Osteocyte (in vitro differentiated cells): ENCODE data around the gene CTNNA2. TPM values are rescaled to one million over a fixed set of nuclear protein-coding genes. Genes with fewer than 3 reads are reported as not detected.

Experiments
- DNase-seq: peaks from one replicate; pipeline ENCODE4 v3.0.0; 2021; ENCODE audit warnings: mixed read lengths; ENCODE audit not compliant: unreplicated experiment; ENCODE audit errors: extremely low spot score
- H3K27ac Mint-ChIP-seq: one replicate; pipeline ENCODE4 v1.8.0; 2021; ENCODE audit warnings: mild to moderate bottlenecking, mixed read lengths; ENCODE audit not compliant: unreplicated experiment
- H3K27me3 Mint-ChIP-seq: one replicate; pipeline ENCODE4 v1.8.0; 2021; ENCODE audit warnings: mixed read lengths; ENCODE audit not compliant: unreplicated experiment
- H3K36me3 Mint-ChIP-seq: one replicate; pipeline ENCODE4 v1.8.0; 2021; ENCODE audit warnings: mixed read lengths; ENCODE audit not compliant: unreplicated experiment
- H3K4me1 Mint-ChIP-seq: one replicate; pipeline ENCODE4 v1.8.0; 2021; ENCODE audit warnings: mixed read lengths; ENCODE audit not compliant: unreplicated experiment
- H3K4me3 Mint-ChIP-seq: one replicate; pipeline ENCODE4 v1.8.0; 2021; ENCODE audit warnings: mild to moderate bottlenecking, moderate library complexity, mixed read lengths; ENCODE audit not compliant: unreplicated experiment
- H3K9me3 Mint-ChIP-seq: one replicate; pipeline ENCODE4 v1.8.0; 2021; ENCODE audit warnings: mixed read lengths; ENCODE audit not compliant: unreplicated experiment
- total RNA-seq: library from RNA; stranded (reverse); gene quantifications from 2 replicates; pipeline ENCODE4 v1.2.1, GENCODE V29; 2021
- TF ChIP-seq, protein P1 (sequence below): fragments of 200-600 bp; sonication (generic); IDR thresholded peaks from 2 replicates; pipeline ENCODE4 v1.5.0; 2021; ENCODE audit warnings: antibody characterized with exemption, mild to moderate bottlenecking, moderate library complexity

The CTNNA2 gene
- total RNA-seq, 1 donor from 2014 or later = not detected

DNA sequence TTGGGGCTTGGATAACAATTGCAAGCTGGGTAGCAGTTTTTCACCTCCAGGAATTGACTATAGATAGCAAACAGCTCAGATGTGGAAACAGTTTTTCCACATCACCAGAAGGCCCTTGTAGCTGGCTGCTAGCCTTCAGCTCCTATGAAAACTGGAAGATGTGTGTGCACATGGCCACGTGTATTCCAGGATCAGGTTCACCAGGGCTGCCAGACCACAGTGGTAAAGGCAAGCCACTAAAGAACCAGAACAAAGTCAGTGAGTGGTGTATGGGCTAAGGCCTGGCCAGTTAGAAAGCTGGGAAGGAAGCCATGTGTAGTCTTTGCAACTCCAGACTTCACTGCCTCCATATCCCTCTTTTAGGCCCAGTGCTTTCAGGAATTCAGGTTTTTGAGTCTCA, 778.8 kb downstream of the CTNNA2 start:
- Mint-ChIP-seq H3K4me1 (no peaks in the 10 kb centered on the region), H3K36me3 (no peaks in the 10 kb centered on the region), H3K27me3 (no peaks in the 10 kb centered on the region), H3K9me3 (peaks cover 5% of the 10 kb centered on the region), H3K27ac (no peak overlapping the region), H3K4me3 (no peak overlapping the region)
- DNase-seq = no peak
- TF ChIP-seq, protein P1, sequence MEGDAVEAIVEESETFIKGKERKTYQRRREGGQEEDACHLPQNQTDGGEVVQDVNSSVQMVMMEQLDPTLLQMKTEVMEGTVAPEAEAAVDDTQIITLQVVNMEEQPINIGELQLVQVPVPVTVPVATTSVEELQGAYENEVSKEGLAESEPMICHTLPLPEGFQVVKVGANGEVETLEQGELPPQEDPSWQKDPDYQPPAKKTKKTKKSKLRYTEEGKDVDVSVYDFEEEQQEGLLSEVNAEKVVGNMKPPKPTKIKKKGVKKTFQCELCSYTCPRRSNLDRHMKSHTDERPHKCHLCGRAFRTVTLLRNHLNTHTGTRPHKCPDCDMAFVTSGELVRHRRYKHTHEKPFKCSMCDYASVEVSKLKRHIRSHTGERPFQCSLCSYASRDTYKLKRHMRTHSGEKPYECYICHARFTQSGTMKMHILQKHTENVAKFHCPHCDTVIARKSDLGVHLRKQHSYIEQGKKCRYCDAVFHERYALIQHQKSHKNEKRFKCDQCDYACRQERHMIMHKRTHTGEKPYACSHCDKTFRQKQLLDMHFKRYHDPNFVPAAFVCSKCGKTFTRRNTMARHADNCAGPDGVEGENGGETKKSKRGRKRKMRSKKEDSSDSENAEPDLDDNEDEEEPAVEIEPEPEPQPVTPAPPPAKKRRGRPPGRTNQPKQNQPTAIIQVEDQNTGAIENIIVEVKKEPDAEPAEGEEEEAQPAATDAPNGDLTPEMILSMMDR = no peak

- no peak overlapping the region for H3K27ac Mint-ChIP-seq
- H3K9me3 Mint-ChIP-seq = no peaks in the 10 kb centered on the region
- TF ChIP-seq, protein P1 = no peak
- H3K36me3 Mint-ChIP-seq = no peaks in the 10 kb centered on the region
- DNase-seq = no peak
- no peak overlapping the region for H3K4me3 Mint-ChIP-seq
- H3K4me1 Mint-ChIP-seq = no peaks in the 10 kb centered on the region
- H3K27me3 Mint-ChIP-seq = no peaks in the 10 kb centered on the region
These were observed 779.6 kb downstream of the CTNNA2 start for GRCh38 chr2:80292474-80292873.

GRCh38 chr2:80293039-80293438, 780.2 kb downstream of the CTNNA2 start:
- no peaks in the 10 kb centered on the region for H3K9me3 Mint-ChIP-seq
- H3K4me3 Mint-ChIP-seq = no peak overlapping the region

DNA sequence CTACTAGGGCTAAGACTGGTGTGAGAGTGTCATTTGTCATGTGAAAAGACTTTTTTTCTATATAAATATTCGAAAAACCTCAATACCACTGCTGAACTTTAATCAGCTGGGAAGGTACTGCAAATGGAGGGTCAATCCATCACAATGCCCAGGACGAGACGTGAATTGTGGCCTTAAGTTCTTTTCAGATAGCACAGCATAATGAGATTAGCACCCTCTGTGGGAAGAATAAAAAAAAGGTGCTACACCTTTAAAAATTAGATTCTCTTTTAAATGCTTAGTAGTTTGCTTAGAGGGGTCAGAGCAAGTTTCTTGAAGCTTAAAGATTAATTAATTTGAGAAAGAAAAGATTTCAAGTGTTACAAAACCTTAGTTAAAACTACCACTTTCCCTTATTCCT, 786.1 kb downstream of the CTNNA2 start:
- Mint-ChIP-seq H3K36me3 (no peaks in the 10 kb centered on the region), H3K27ac (no peak overlapping the region), H3K27me3 (peaks cover 9% of the 10 kb centered on the region), H3K9me3 (no peaks in the 10 kb centered on the region), H3K4me1 (peaks cover 1% of the 10 kb centered on the region), H3K4me3 (no peak overlapping the region)
- no peak for DNase-seq
- TF ChIP-seq, protein P1 = no peak

More at GRCh38 chr2:80293039-80293438, 780.2 kb downstream of the CTNNA2 start:
- H3K4me1 Mint-ChIP-seq = no peaks in the 10 kb centered on the region
- no peaks in the 10 kb centered on the region for H3K27me3 Mint-ChIP-seq
- no peaks in the 10 kb centered on the region for H3K36me3 Mint-ChIP-seq
- DNase-seq = no peak
- TF ChIP-seq, protein P1 = no peak
- no peak overlapping the region for H3K27ac Mint-ChIP-seq

DNA sequence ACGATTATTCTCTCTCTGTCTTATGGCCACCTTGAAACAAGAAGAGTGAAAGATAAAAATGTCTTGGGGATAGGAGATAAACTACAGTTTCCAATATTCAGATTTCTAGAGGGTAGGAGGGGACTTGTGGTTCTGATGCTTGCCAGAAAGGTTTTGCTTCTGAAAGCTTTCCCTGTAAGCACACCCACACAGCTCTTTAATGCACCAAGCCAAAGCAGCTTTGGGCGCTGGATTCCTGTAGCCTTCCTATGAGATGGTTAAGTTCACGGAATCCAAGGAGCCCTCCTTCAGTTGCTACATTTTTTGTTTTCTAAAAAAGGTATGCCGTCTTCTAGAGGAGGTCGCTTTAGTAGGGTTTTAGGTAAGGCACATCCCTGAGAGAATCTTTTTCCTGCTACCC, 786.8 kb downstream of the CTNNA2 start:
- H3K36me3 Mint-ChIP-seq = no peaks in the 10 kb centered on the region
- peaks cover 14% of the 10 kb centered on the region for H3K27me3 Mint-ChIP-seq
- no peak for DNase-seq
- TF ChIP-seq, protein P1 = no peak
- H3K4me1 Mint-ChIP-seq = peaks cover 1% of the 10 kb centered on the region
- H3K9me3 Mint-ChIP-seq = no peaks in the 10 kb centered on the region
- H3K4me3 Mint-ChIP-seq = no peak overlapping the region
- no peak overlapping the region for H3K27ac Mint-ChIP-seq
